Gastrocnemius medialis (tissue), 4 donors: ENCODE results near the gene TPD52L1. TPM values are rescaled to one million over a fixed set of nuclear protein-coding genes. Genes with fewer than 3 reads are reported as not detected.

Source experiments
- ATAC-seq, 2 donors: fragments of 150-250 bp; one replicate each; pipeline ENCODE4 v1.9.1; 2016
- DNase-seq, 2 donors: peaks; one replicate each; pipeline ENCODE4 v3.0.0-alpha.2; 2019
- H3K27ac ChIP-seq, 4 donors: fragments of 200-600 bp; sonication (generic); 1 replicate in 1 of 4; 2 replicates in 3 of 4; pipeline ENCODE4 v1.5.1; 2016 to 2018; ENCODE audit warnings: mild to moderate bottlenecking in 2 of 4, moderate library complexity in 1 of 4
- H3K27me3 ChIP-seq, 3 donors: fragments of 200-600 bp; sonication (generic) in 2 of 3; 1 replicate in 1 of 3; 2 replicates in 2 of 3; pipeline versions ENCODE4 v1.5.1 to v1.6.0; 2016 to 2019; ENCODE audit warnings: mild to moderate bottlenecking in 1 of 3, moderate library complexity in 1 of 3
- H3K36me3 ChIP-seq, 2 donors: fragments of 200-600 bp; sonication (generic) in 1 of 2; one replicate each; pipeline ENCODE4 v1.5.1; 2017 to 2018
- H3K4me1 ChIP-seq, 2 donors: fragments of 200-600 bp; sonication (generic) in 1 of 2; one replicate each; pipeline ENCODE4 v1.5.1; 2016 to 2017; ENCODE audit warnings: mild to moderate bottlenecking in 2 of 2
- H3K4me3 ChIP-seq, 4 donors: fragments of 200-600 bp; sonication (generic) in 3 of 4; 1 replicate in 1 of 4; 2 replicates in 3 of 4; pipeline ENCODE4 v1.5.1; 2016 to 2019; ENCODE audit warnings: mild to moderate bottlenecking in 2 of 4
- H3K9me3 ChIP-seq, 3 donors: fragments of 200-600 bp; sonication (generic) in 2 of 3; 1 replicate in 1 of 3; 2 replicates in 2 of 3; pipeline ENCODE4 v1.5.1; 2016 to 2019
- POLR2A ChIP-seq, 2 donors: fragments of 450-650 bp; IDR thresholded peaks; one replicate each; pipeline ENCODE4 v1.6.1; 2017; ENCODE audit warnings: antibody characterized with exemption in 2 of 2, mild to moderate bottlenecking in 2 of 2, moderate library complexity in 2 of 2
- in situ Hi-C, 4 donors: fragments of 200-750 bp; cut with MboI; loops; one replicate each; pipeline versions ENCODE4 v1.15.0 to v1.8.0; 2017; ENCODE audit warnings: low sequenced_read_pairs in 4 of 4
- intact Hi-C: fragments of 100-400 bp; cut with DNase I; formaldehyde crosslinking; loops from one replicate; pipeline ENCODE4 v1.15.1; 2023; ENCODE audit warnings: low total_unique reads
- total RNA-seq, 4 donors: library from RNA; depleted of rRNA; stranded (reverse); fragments of >200 nt; gene quantifications; one replicate each; pipeline versions ENCODE4 v1.1.0 to v1.2.3, GENCODE V29; 2016
- TF ChIP-seq, protein P1 (sequence below), 5 experiments: fragments of 450-650 bp in 3 of 5; fragments of 200-600 bp in 2 of 5; sonication (generic) in 2 of 5; IDR thresholded peaks in 4 of 5; conservative IDR thresholded peaks in 1 of 5; 1 replicate in 4 of 5; 2 replicates in 1 of 5; pipeline ENCODE4 v1.5.1; 2016 to 2019; ENCODE audit warnings: antibody characterized with exemption in 5 of 5, mild to moderate bottlenecking in 3 of 5, moderate library complexity in 3 of 5

Gene TPD52L1
- total RNA-seq, 4 donors from 2014 or later, result 47.6 to 152 (median 123) TPM

DNA sequence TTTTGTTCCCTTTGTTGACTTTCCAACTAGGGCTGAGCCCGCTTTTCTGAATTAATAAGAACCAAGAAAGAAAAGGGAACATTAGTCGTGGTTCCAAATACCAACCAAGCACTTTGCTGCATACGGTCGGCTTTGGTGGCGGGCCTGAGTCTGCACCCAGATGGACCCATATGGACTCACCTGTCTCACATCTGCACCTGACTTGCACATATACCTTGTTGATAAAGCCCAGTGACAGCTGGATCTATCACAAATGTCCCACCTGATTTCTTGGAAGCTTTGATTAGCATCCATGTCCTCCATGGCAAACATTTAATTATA is 39.0 kb downstream of the TPD52L1 start:
- TF ChIP-seq, protein P1, sequence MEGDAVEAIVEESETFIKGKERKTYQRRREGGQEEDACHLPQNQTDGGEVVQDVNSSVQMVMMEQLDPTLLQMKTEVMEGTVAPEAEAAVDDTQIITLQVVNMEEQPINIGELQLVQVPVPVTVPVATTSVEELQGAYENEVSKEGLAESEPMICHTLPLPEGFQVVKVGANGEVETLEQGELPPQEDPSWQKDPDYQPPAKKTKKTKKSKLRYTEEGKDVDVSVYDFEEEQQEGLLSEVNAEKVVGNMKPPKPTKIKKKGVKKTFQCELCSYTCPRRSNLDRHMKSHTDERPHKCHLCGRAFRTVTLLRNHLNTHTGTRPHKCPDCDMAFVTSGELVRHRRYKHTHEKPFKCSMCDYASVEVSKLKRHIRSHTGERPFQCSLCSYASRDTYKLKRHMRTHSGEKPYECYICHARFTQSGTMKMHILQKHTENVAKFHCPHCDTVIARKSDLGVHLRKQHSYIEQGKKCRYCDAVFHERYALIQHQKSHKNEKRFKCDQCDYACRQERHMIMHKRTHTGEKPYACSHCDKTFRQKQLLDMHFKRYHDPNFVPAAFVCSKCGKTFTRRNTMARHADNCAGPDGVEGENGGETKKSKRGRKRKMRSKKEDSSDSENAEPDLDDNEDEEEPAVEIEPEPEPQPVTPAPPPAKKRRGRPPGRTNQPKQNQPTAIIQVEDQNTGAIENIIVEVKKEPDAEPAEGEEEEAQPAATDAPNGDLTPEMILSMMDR (IDR thresholded peaks at IDR 0.05 in 4 of 5, conservative IDR thresholded peaks at IDR 0.05 in 1 of 5), result peak in 2 of 5 experiments; percentile 4 to 5
- TF ChIP-seq POLR2A (IDR thresholded peaks at IDR 0.05), result no peak
- Histone ChIP-seq H3K4me3 (no peak overlapping the region), H3K9me3 (no peaks in the 10 kb centered on the region), H3K27me3 (no peaks in the 10 kb centered on the region), H3K36me3 (no peaks in the 10 kb centered on the region), H3K27ac (peak overlapping the region; percentile 38 to 94 (median 92)), H3K4me1 (peaks cover 99 to 100% of the 10 kb centered on the region in 2 donors)
- intact Hi-C loops (loop anchor here (2.0 to 5.0 kb wide), 3 partner anchors 16 to 110 kb away; partner anchors contain the start of gene HDDC2), in situ Hi-C loops (no loop called here)
- no peak for ATAC-seq
- DNase-seq, result no peak

DNA sequence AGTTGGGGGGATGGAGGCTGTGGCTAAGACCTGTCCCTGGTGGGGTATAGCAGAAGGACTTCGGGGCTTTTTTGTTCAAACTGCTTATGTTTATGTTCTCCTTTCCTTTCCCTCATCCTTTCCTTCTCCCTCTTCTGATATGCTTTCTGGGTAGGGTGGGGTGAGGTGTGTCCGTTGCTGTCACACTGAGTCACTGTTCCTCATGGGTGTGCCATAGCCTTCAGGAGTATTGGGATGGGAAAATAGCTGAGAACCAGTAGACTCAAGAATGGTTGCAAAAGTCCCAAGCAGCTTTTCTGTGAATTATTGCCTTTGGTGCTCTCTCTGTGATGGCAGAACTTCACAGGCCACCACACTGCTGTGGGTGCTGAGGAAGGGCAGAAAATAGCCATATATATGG is 39.6 kb downstream of the TPD52L1 start:
- intact Hi-C loops, result loop anchor here (2.0 to 5.0 kb wide), 3 partner anchors 16 to 109 kb away; partner anchors contain the start of gene HDDC2
- Histone ChIP-seq H3K27me3 (no peaks in the 10 kb centered on the region), H3K36me3 (no peaks in the 10 kb centered on the region), H3K4me3 (no peak overlapping the region), H3K4me1 (peaks cover 98 to 99% of the 10 kb centered on the region in 2 donors), H3K27ac (peak overlapping the region; percentile 90 to 94 (median 92)), H3K9me3 (no peaks in the 10 kb centered on the region)
- ATAC-seq, result no peak
- TF ChIP-seq POLR2A (IDR thresholded peaks at IDR 0.05), result no peak
- TF ChIP-seq, protein P1 (IDR thresholded peaks at IDR 0.05 in 4 of 5, conservative IDR thresholded peaks at IDR 0.05 in 1 of 5), result no peak
- in situ Hi-C loops, result no loop called here
- no peak for DNase-seq

- intact Hi-C loops (loop anchor here (5.0 kb wide), 2 partner anchors 107 to 552 kb away; partner anchors contain the start of genes HDDC2 and HEY2), in situ Hi-C loops (no loop called here)
- DNase-seq (no peak), ATAC-seq (peak in 1 of 2 donors; percentile 7)
- peak overlapping the region; percentile 90 to 94 (median 92) for H3K27ac ChIP-seq
- H3K4me1 ChIP-seq, result peaks cover 97 to 98% of the 10 kb centered on the region in 2 donors
- H3K4me3 ChIP-seq, result no peak overlapping the region
- no peaks in the 10 kb centered on the region for H3K36me3 ChIP-seq
- no peaks in the 10 kb centered on the region for H3K9me3 ChIP-seq
- no peaks in the 10 kb centered on the region for H3K27me3 ChIP-seq
- TF ChIP-seq, protein P1 (IDR thresholded peaks at IDR 0.05 in 4 of 5, conservative IDR thresholded peaks at IDR 0.05 in 1 of 5), result no peak
- no peak for TF ChIP-seq POLR2A (IDR thresholded peaks at IDR 0.05)
These were observed 41.4 kb downstream of the TPD52L1 start for GRCh38 chr6:125194941-125195340.

DNA sequence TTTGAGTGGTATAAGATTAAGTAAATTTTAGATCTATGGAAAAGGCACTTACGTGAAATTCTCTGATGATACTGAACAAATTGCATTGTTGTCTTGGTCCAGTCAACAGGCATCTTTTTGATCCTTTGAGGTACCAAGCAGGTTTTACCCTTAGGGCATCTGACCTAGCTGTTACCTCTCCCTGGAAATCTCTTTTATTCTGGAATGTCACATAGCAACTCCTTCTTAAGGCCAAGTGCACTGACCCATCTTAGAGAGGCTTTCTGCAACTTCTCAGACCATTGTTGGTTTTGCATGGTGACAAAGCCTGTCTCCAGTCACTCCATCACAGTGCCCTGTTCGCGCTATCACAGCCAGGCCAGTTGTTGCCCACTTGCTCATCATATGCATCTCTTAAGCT is 42.0 kb downstream of the TPD52L1 start:
- intact Hi-C loops, result loop anchor here (5.0 kb wide), 1 partner anchor 552 kb away; the partner anchor contains the start of gene HEY2
- Histone ChIP-seq H3K27ac (peak overlapping the region; percentile 90 to 94 (median 92)), H3K9me3 (no peaks in the 10 kb centered on the region), H3K4me3 (no peak overlapping the region), H3K4me1 (peaks cover 97 to 98% of the 10 kb centered on the region in 2 donors), H3K27me3 (no peaks in the 10 kb centered on the region), H3K36me3 (no peaks in the 10 kb centered on the region)
- no peak for DNase-seq
- TF ChIP-seq, protein P1 (IDR thresholded peaks at IDR 0.05 in 4 of 5, conservative IDR thresholded peaks at IDR 0.05 in 1 of 5), result no peak
- no peak for TF ChIP-seq POLR2A (IDR thresholded peaks at IDR 0.05)
- in situ Hi-C loops, result no loop called here
- no peak for ATAC-seq

DNA sequence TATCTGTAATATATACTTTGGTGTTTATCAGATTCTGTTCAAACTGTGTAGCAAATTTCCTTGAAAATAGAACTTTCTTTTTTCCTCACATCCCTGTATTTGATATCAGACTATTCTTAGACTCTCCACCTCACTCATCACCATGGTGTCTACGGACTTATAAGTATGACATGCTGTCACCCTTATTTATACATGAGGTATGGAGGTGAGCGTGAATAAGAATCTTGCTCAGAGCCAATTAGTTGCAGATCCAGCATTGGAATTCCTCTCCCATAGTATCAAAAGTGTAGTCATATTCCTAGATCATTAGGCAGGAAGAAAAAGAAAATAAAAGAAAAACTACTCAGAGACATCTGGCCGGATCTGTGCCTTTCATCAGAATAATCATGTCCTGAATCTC is 43.0 kb downstream of the TPD52L1 start:
- intact Hi-C loops, result loop anchor here (5.0 kb wide), 1 partner anchor 551 kb away; the partner anchor contains the start of gene HEY2
- peaks cover 97 to 98% of the 10 kb centered on the region in 2 donors for H3K4me1 ChIP-seq
- no peak for DNase-seq
- peak overlapping the region; percentile 90 to 94 (median 92) for H3K27ac ChIP-seq
- TF ChIP-seq POLR2A (IDR thresholded peaks at IDR 0.05), result no peak
- peak overlapping the region in 1 of 4 donors; percentile 8 for H3K4me3 ChIP-seq
- no peak for ATAC-seq
- in situ Hi-C loops, result no loop called here
- no peaks in the 10 kb centered on the region for H3K27me3 ChIP-seq
- no peaks in the 10 kb centered on the region for H3K9me3 ChIP-seq
- no peaks in the 10 kb centered on the region for H3K36me3 ChIP-seq
